HG03280 (cell line): ENCODE measurements around the gene SCP2.

Experiments used
- ATAC-seq: cut with Tn5 transposase; IDR thresholded peaks from one replicate; pipeline ENCODE4 v1.9.1; 2021; ENCODE audit warnings: mild to moderate bottlenecking, moderate library complexity; ENCODE audit not compliant: unreplicated experiment

Gene SCP2

GRCh38 chr1:53025769-53026112, 98.7 kb downstream of the SCP2 start:
- no peak for ATAC-seq

- ATAC-seq: no peak
Observed at GRCh38 chr1:53026254-53026653, 99.2 kb downstream of the SCP2 start.

GRCh38 chr1:53031732-53032131, 104.7 kb downstream of the SCP2 start:
- no peak for ATAC-seq

GRCh38 chr1:53037159-53037558, 110.1 kb downstream of the SCP2 start:
- ATAC-seq: no peak

GRCh38 chr1:53038566-53038965, 111.5 kb downstream of the SCP2 start:
- ATAC-seq: no peak

- ATAC-seq: no peak
Observed at GRCh38 chr1:53043271-53043670, 116.2 kb downstream of the SCP2 start.

GRCh38 chr1:53044926-53045325, 117.8 kb downstream of the SCP2 start:
- ATAC-seq: no peak

GRCh38 chr1:53046930-53047329, 119.9 kb downstream of the SCP2 start:
- no peak for ATAC-seq

GRCh38 chr1:53047737-53048736, 121.0 kb downstream of the SCP2 start:
- no peak for ATAC-seq

- no peak for ATAC-seq
Observed at GRCh38 chr1:53048960-53049573, 122.0 kb downstream of the SCP2 start.

GRCh38 chr1:53049574-53049967, 122.5 kb downstream of the SCP2 start:
- ATAC-seq: no peak

GRCh38 chr1:53050310-53050709, 123.2 kb downstream of the SCP2 start:
- no peak for ATAC-seq

GRCh38 chr1:53051676-53052075, 124.6 kb downstream of the SCP2 start:
- ATAC-seq: no peak

GRCh38 chr1:53057127-53057526, 130.1 kb downstream of the SCP2 start:
- ATAC-seq: no peak

GRCh38 chr1:53060579-53060978, 133.5 kb downstream of the SCP2 start:
- no peak for ATAC-seq

GRCh38 chr1:53061123-53061858, 134.2 kb downstream of the SCP2 start:
- ATAC-seq: no peak

GRCh38 chr1:53061859-53062707, 135.0 kb downstream of the SCP2 start, which contains the start of gene PODN:
Gene PODN (plus strand): TSS chr1:53062213. CDS start chr1:53069856, 7,643 bp downstream.
- no peak for ATAC-seq

- ATAC-seq: no peak
Observed at GRCh38 chr1:53062708-53063591, 135.9 kb downstream of the SCP2 start.

GRCh38 chr1:53063744-53064515, 136.9 kb downstream of the SCP2 start:
- no peak for ATAC-seq
